IMR-90 (cell line): ENCODE data around the gene C1R. TPM values are rescaled to one million over a fixed set of nuclear protein-coding genes. Genes with fewer than 3 reads are reported as not detected.

Source experiments
- ATAC-seq: fragments of 200-7000 bp; cut with Tn5 transposase; 2 replicates; pipeline ENCODE4 v1.9.1; 2020; ENCODE audit warnings: low read depth, mild to moderate bottlenecking, moderate library complexity
- BruUV-seq: library from RNA; stranded (reverse); fragments of 400-500 nt; replicated peaks from 2 replicates; lab custom pipeline; 2021; lab: Mats Ljungman, UMichigan
- CTCF ChIA-PET: fragments of 300-600 bp; formaldehyde crosslinking; extraction: SDS; loops from one replicate; lab custom pipeline; 2021; ENCODE audit warnings: antibody characterized with exemption; lab: Yijun Ruan, JAX
- POLR2A ChIA-PET: fragments of 300-600 bp; sonication (Branson Sonifier 250); formaldehyde crosslinking; loops from one replicate; lab custom pipeline; 2022; ENCODE audit warnings: antibody characterized with exemption; ENCODE audit not compliant: unreplicated experiment; lab: Charles Lee
- DNase-seq: peaks from one replicate; pipeline ENCODE4 v3.0.0; 2013
- H2AFZ ChIP-seq: replicated peaks from 2 replicates; pipeline ENCODE3; 2013; ENCODE audit warnings: low read length, mild to moderate bottlenecking; ENCODE audit not compliant: poor library complexity
- H2AK5ac ChIP-seq: 2 replicates; pipeline ENCODE4 v1.6.1; 2013; ENCODE audit warnings: low read depth, low read length, inconsistent platforms
- H2AK9ac ChIP-seq: replicated peaks from 2 replicates; pipeline ENCODE3; 2013; ENCODE audit warnings: mild to moderate bottlenecking, low read depth, low read length, moderate library complexity; ENCODE audit not compliant: poor library complexity
- H2BK120ac ChIP-seq: 2 replicates; pipeline ENCODE4 v1.6.1; 2013; ENCODE audit warnings: low read depth, low read length, inconsistent platforms
- H2BK15ac ChIP-seq: 3 replicates; pipeline ENCODE4 v1.6.1; 2013; ENCODE audit warnings: low read depth, low read length, inconsistent platforms
- H2BK20ac ChIP-seq: 2 replicates; pipeline ENCODE4 v1.6.1; 2013; ENCODE audit warnings: low read depth, mild to moderate bottlenecking, inconsistent platforms, low read length, moderate library complexity
- H2BK5ac ChIP-seq: 2 replicates; pipeline ENCODE4 v1.6.1; 2013; ENCODE audit warnings: mild to moderate bottlenecking, low read depth, low read length, inconsistent platforms; ENCODE audit not compliant: poor library complexity, severe bottlenecking
- H3K14ac ChIP-seq: replicated peaks from 2 replicates; pipeline ENCODE4 v1.6.1; 2013; ENCODE audit warnings: low read depth, low read length, inconsistent platforms
- H3K18ac ChIP-seq: 2 replicates; pipeline ENCODE4 v1.6.1; 2013; ENCODE audit warnings: low read depth, low read length, control low read depth
- H3K23ac ChIP-seq: 2 replicates; pipeline ENCODE4 v1.6.1; 2013; ENCODE audit warnings: low read depth, low read length, inconsistent platforms
- H3K27ac ChIP-seq: 2 replicates; pipeline ENCODE4 v1.5.1; 2013; ENCODE audit warnings: mild to moderate bottlenecking, control low read depth, low read length; ENCODE audit not compliant: insufficient read depth
- H3K27me3 ChIP-seq: 2 replicates; pipeline ENCODE4 v1.6.1; 2013; ENCODE audit warnings: low read length; ENCODE audit not compliant: control insufficient read depth, insufficient read depth
- H3K36me3 ChIP-seq: 2 replicates; pipeline ENCODE4 v1.6.1; 2013; ENCODE audit warnings: low read length, mixed read lengths; ENCODE audit not compliant: control insufficient read depth, insufficient read depth
- H3K4ac ChIP-seq: 2 replicates; pipeline ENCODE4 v1.6.1; 2013; ENCODE audit warnings: low read depth, low read length, inconsistent platforms
- H3K4me1 ChIP-seq: 2 replicates; pipeline ENCODE4 v1.6.1; 2013; ENCODE audit warnings: low read length, mixed read lengths; ENCODE audit not compliant: control insufficient read depth, insufficient read depth
- H3K4me2 ChIP-seq: 2 replicates; pipeline ENCODE4 v1.6.1; 2013; ENCODE audit warnings: low read depth, mild to moderate bottlenecking, control low read depth, low read length, moderate library complexity
- H3K4me3 ChIP-seq: 2 replicates; pipeline ENCODE4 v1.5.1; 2013; ENCODE audit warnings: low read depth, mild to moderate bottlenecking, control low read depth, low read length, moderate library complexity; ENCODE audit not compliant: insufficient read depth
- H3K56ac ChIP-seq: 2 replicates; pipeline ENCODE4 v1.6.1; 2013; ENCODE audit warnings: low read length, inconsistent platforms; ENCODE audit not compliant: insufficient read depth; ENCODE audit errors: extremely low read depth
- H3K79me1 ChIP-seq, 2 experiments: 2 replicates each; pipeline ENCODE4 v1.6.1; 2013; ENCODE audit warnings: low read length in 2 of 2, inconsistent platforms in 1 of 2, low read depth in 1 of 2
- H3K9ac ChIP-seq: 2 replicates; pipeline ENCODE4 v1.6.1; 2013; ENCODE audit warnings: low read depth, low read length, control low read depth
- H3K9me1 ChIP-seq: 2 replicates; pipeline ENCODE4 v1.6.1; 2013; ENCODE audit warnings: low read length, inconsistent platforms; ENCODE audit not compliant: insufficient read depth
- H3K9me3 ChIP-seq: 2 replicates; pipeline ENCODE4 v1.6.1; 2013; ENCODE audit warnings: low read length; ENCODE audit not compliant: control insufficient read depth, insufficient read depth
- H4K20me1 ChIP-seq: 2 replicates; pipeline ENCODE4 v1.6.1; 2013; ENCODE audit warnings: low read length, inconsistent platforms; ENCODE audit not compliant: insufficient read depth
- H4K5ac ChIP-seq: 2 replicates; pipeline ENCODE4 v1.6.1; 2013; ENCODE audit warnings: mild to moderate bottlenecking, low read depth, low read length, control low read depth
- H4K8ac ChIP-seq, 2 experiments: 2 replicates each; pipeline ENCODE4 v1.6.1; 2013; ENCODE audit warnings: low read depth in 2 of 2, low read length in 2 of 2, control low read depth in 1 of 2, inconsistent platforms in 1 of 2
- H4K91ac ChIP-seq: 2 replicates; pipeline ENCODE4 v1.6.1; 2013; ENCODE audit warnings: low read depth, low read length, inconsistent platforms; ENCODE audit not compliant: insufficient read depth
- MAFK ChIP-seq: IDR thresholded peaks from 2 replicates; pipeline ENCODE4 v1.6.1; 2012; ENCODE audit warnings: low read depth, low read length, improper control_type of control experiment
- USF2 ChIP-seq: fragments of 150-350 bp; IDR thresholded peaks from 2 replicates; pipeline ENCODE4 v1.6.1; 2017; ENCODE audit warnings: mild to moderate bottlenecking, antibody characterized with exemption, low read length, low read depth
- WGBS, 2 experiments: methylation state at CpG; one replicate each; pipeline versions ENCODE4 v1.1.5 to v1.1.7; 2013; ENCODE audit warnings: missing lambda C conversion rate in 2 of 2; ENCODE audit not compliant: insufficient read length in 1 of 2; ENCODE audit errors: extremely low coverage in 2 of 2; 5-methylcytosine and 5-hydroxymethylcytosine counted together
- dilution Hi-C: fragments of 300-500 bp; cut with HindIII; formaldehyde crosslinking; loops from one replicate; pipeline ENCODE4 v1.14.3; 2018; ENCODE audit warnings: low sequenced_read_pairs; ENCODE audit not compliant: unreplicated experiment
- in situ Hi-C: fragments of 300-500 bp; cut with MboI; formaldehyde crosslinking; loops from 3 replicates; pipeline ENCODE4 v1.14.3; 2019; ENCODE audit warnings: low sequenced_read_pairs, inconsistent platforms, mixed read lengths
- intact Hi-C: fragments of 100-400 bp; cut with micrococcal nuclease; formaldehyde crosslinking; loops from 2 replicates; pipeline ENCODE4 v1.10.0; 2022
- polyA plus RNA-seq, 3 experiments: library from polyadenylated mRNA; depleted of rRNA; stranded (reverse); fragments of >200 nt; gene quantifications; 2 replicates each; pipeline ENCODE4 v1.2.3, GENCODE V29; 2012; ENCODE audit warnings: low replicate concordance in 1 of 3
- total RNA-seq: library from RNA; depleted of rRNA; stranded (reverse); fragments of >200 nt; gene quantifications from 2 replicates; pipeline ENCODE4 v1.2.3, GENCODE V29; 2012

Gene C1R
- total and polyA plus RNA-seq, 2 of the 4 experiments (the other 2 are of a cell fraction), result 38.4 to 165 TPM

DNA sequence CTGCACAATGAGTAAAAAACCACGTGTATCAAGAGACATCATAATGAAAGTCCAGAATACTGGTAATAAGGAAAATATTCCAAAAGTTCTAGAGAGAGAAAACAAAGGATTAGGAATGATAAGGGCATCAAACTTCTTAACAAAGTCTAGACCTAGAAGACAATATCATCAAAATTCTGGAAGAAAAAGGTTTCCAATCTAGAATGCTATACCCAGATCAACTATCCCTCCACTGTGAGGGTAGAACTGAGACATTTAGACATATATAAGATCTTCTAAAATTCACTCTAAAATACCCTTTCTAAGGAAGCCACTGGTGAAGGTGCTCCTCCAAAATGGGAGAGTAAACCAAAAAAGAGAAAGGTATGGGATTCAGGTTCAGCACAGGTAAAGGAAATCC lies 13.8 kb upstream of the C1R start:
- DNase-seq, result no peak
- CTCF ChIA-PET, result no interaction called here
- H2AFZ ChIP-seq, result no peak overlapping the region
- BruUV-seq, result no TSS peak
- H3K4me3 ChIP-seq, result no peak overlapping the region
- peaks cover 33 to 61% of the 10 kb centered on the region in 2 experiments for H3K79me1 ChIP-seq
- dilution Hi-C loops (no loop called here), intact Hi-C loops (no loop called here), in situ Hi-C loops (no loop called here)
- H3K4me1 ChIP-seq, result peaks cover 9% of the 10 kb centered on the region; the same call in 1 of the 2 replicates
- H3K4ac ChIP-seq, result no peak overlapping the region
- H3K18ac ChIP-seq, result no peak overlapping the region
- no peak overlapping the region for H2AK5ac ChIP-seq
- H3K36me3 ChIP-seq, result peaks cover 18% of the 10 kb centered on the region
- no peak overlapping the region for H4K91ac ChIP-seq
- no CpG with 5 or more reads among the region's 1 CpG for WGBS, 2 experiments
- H4K5ac ChIP-seq, result no peak overlapping the region
- no peak overlapping the region for H4K8ac ChIP-seq
- peaks cover 4% of the 10 kb centered on the region for H4K20me1 ChIP-seq
- no peaks in the 10 kb centered on the region for H3K9me3 ChIP-seq
- H2BK20ac ChIP-seq, result no peak overlapping the region
- no peak overlapping the region for H3K23ac ChIP-seq
- H2BK120ac ChIP-seq, result no peak overlapping the region
- TF ChIP-seq USF2 (no peak), MAFK (no peak)
- no peaks in the 10 kb centered on the region for H3K27me3 ChIP-seq
- no peak overlapping the region for H3K9ac ChIP-seq
- no peak overlapping the region for H3K4me2 ChIP-seq
- POLR2A ChIA-PET, result no interaction called here
- H2BK5ac ChIP-seq, result no peak overlapping the region
- ATAC-seq, result no peak
- H2BK15ac ChIP-seq, result no peak overlapping the region
- H3K9me1 ChIP-seq, result peaks cover 9% of the 10 kb centered on the region; the same call in 1 of the 2 replicates
- no peak overlapping the region for H3K56ac ChIP-seq
- no peak overlapping the region for H2AK9ac ChIP-seq
- H3K14ac ChIP-seq, result no peak overlapping the region
- H3K27ac ChIP-seq, result no peak overlapping the region
